HepG2 (cell line): ENCODE measurements around the gene NRL. TPM values are rescaled to one million over a fixed set of nuclear protein-coding genes. Genes with fewer than 3 reads are reported as not detected.

ENCODE experiments used
- ARID5B ChIP-seq: IDR thresholded peaks from 2 replicates; pipeline ENCODE4 v1.4.0; 2020; ENCODE audit warnings: mild to moderate bottlenecking, missing genetic modification reagents
- ARNTL ChIP-seq: sonication (generic); formaldehyde crosslinking; IDR thresholded peaks from 2 replicates; pipeline ENCODE4 v1.4.0; 2020; ENCODE audit warnings: mild to moderate bottlenecking, missing genetic modification reagents
- DZIP1 ChIP-seq: sonication (generic); formaldehyde crosslinking; IDR thresholded peaks from 2 replicates; pipeline ENCODE4 v1.5.0; 2020; ENCODE audit warnings: mild to moderate bottlenecking, missing genetic modification reagents
- MIER2 ChIP-seq: IDR thresholded peaks from 2 replicates; pipeline ENCODE4 v1.6.1; 2016; ENCODE audit warnings: missing biosample characterization, missing genetic modification reagents
- NR0B2 ChIP-seq: sonication (generic); formaldehyde crosslinking; IDR thresholded peaks from 2 replicates; pipeline ENCODE4 v1.4.0; 2020; ENCODE audit warnings: mild to moderate bottlenecking, missing genetic modification reagents
- SKI ChIP-seq: fragments of 450-650 bp; IDR thresholded peaks from one replicate; pipeline ENCODE4 v1.6.1; 2018; ENCODE audit warnings: mild to moderate bottlenecking; ENCODE audit not compliant: partially characterized antibody
- SYNCRIP ChIP-seq: fragments of 200-400 bp; formaldehyde crosslinking; IDR thresholded peaks from 2 replicates; pipeline ENCODE4 v1.6.1; 2018; ENCODE audit warnings: mild to moderate bottlenecking, low read depth, low read length; ENCODE audit not compliant: insufficient read depth
- TRIM24 ChIP-seq: sonication (generic); formaldehyde crosslinking; IDR thresholded peaks from 2 replicates; pipeline ENCODE4 v1.8.0; 2022; ENCODE audit warnings: mild to moderate bottlenecking, missing genetic modification reagents
- ZBTB49 ChIP-seq: sonication (generic); formaldehyde crosslinking; IDR thresholded peaks from 2 replicates; pipeline ENCODE4 v1.4.0; 2020; ENCODE audit warnings: missing genetic modification reagents, borderline replicate concordance
- ZBTB8A ChIP-seq: sonication (generic); formaldehyde crosslinking; IDR thresholded peaks from 2 replicates; pipeline ENCODE4 v1.4.0; 2020; ENCODE audit warnings: mild to moderate bottlenecking, low read depth, missing genetic modification reagents, borderline replicate concordance
- ZKSCAN5 ChIP-seq: sonication (generic); formaldehyde crosslinking; IDR thresholded peaks from 2 replicates; pipeline ENCODE4 v1.5.1; 2020; ENCODE audit warnings: mild to moderate bottlenecking, missing genetic modification reagents
- ZNF17 ChIP-seq: sonication (generic); formaldehyde crosslinking; IDR thresholded peaks from 2 replicates; pipeline ENCODE4 v1.5.0; 2020; ENCODE audit warnings: mild to moderate bottlenecking, missing genetic modification reagents
- ZNF512 ChIP-seq: sonication (generic); formaldehyde crosslinking; IDR thresholded peaks from 2 replicates; pipeline ENCODE4 v1.4.0; 2020; ENCODE audit warnings: mild to moderate bottlenecking, missing genetic modification reagents
- ZNF644 ChIP-seq: IDR thresholded peaks from 2 replicates; pipeline ENCODE4 v1.6.1; 2016; ENCODE audit warnings: low read depth
- ZNF790 ChIP-seq: sonication (generic); formaldehyde crosslinking; IDR thresholded peaks from 2 replicates; pipeline ENCODE4 v1.8.0; 2022; ENCODE audit warnings: missing genetic modification reagents, mild to moderate bottlenecking, borderline replicate concordance
- ZSCAN29 ChIP-seq: sonication (generic); formaldehyde crosslinking; conservative IDR thresholded peaks from 2 replicates; pipeline ENCODE4 v1.4.0; 2020; ENCODE audit warnings: mild to moderate bottlenecking, missing genetic modification reagents
- ZSCAN31 ChIP-seq: sonication (generic); formaldehyde crosslinking; IDR thresholded peaks from 2 replicates; pipeline ENCODE4 v1.5.0; 2020; ENCODE audit warnings: low read depth, mild to moderate bottlenecking, missing genetic modification reagents
- polyA plus RNA-seq, 8 experiments: library from polyadenylated mRNA; depleted of rRNA in 3 of 8; stranded (reverse) in 7 of 8; unstranded in 1 of 8; fragments of >200 nt; fragmentation: Illumina TruSeq in 4 of 8; extraction: Trizol in 4 of 8; gene quantifications; 2 replicates each; pipeline versions ENCODE4 v1.2.1 to v1.2.3, GENCODE V29; 2011 to 2016; ENCODE audit warnings: low read depth in 4 of 8, missing spikeins in 1 of 8, mixed read lengths in 1 of 8; ENCODE audit not compliant: insufficient read depth in 1 of 8
- total RNA-seq, 5 experiments: library from RNA; depleted of rRNA; stranded (reverse); fragments of >200 nt; fragmentation: Illumina TruSeq; extraction: Trizol; gene quantifications; 2 replicates each; pipeline ENCODE4 v1.2.3, GENCODE V29; 2016; ENCODE audit warnings: low read depth in 1 of 5

NRL gene
- total and polyA plus RNA-seq, 2 of the 13 experiments (the other 11 are each of a cell fraction or from before 2014, with no cell fraction given) = 2.5 to 4.7 TPM

GRCh38 chr14:24135834-24136683 lies 21.3 kb upstream of the NRL start, which contains the start of gene PSME1 (continued):
- no peak for TF ChIP-seq TRIM24 (CRISPR knock-in tag)
- no peak for TF ChIP-seq ZNF17 (CRISPR knock-in tag)
- peak; percentile 35; the same call in 1 of the 2 replicates for TF ChIP-seq ZSCAN29 (CRISPR knock-in tag)
- TF ChIP-seq ZNF512 (CRISPR knock-in tag) = peak; percentile 28; the same call in 1 of the 2 replicates
- no peak for TF ChIP-seq ARNTL (CRISPR knock-in tag)
- peak; percentile 61; the same call in 1 of the 2 replicates for TF ChIP-seq ARID5B (CRISPR knock-in tag)
- TF ChIP-seq NR0B2 = peak; percentile 96
- peak; percentile 35; the same call in 1 of the 2 replicates for TF ChIP-seq ZNF644 (CRISPR knock-in tag)
- TF ChIP-seq ZNF790 (CRISPR knock-in tag) = no peak
- TF ChIP-seq SKI = no peak
- TF ChIP-seq ZSCAN31 (CRISPR knock-in tag) = peak; percentile 61
- TF ChIP-seq DZIP1 (CRISPR knock-in tag) = no peak
- TF ChIP-seq ZKSCAN5 (CRISPR knock-in tag) = peak; percentile 28; the same call in 1 of the 2 replicates
- peak; percentile 57; the same call in 1 of the 2 replicates for TF ChIP-seq ZBTB49
- peak; percentile 66; the same call in 1 of the 2 replicates for TF ChIP-seq MIER2 (CRISPR knock-in tag)
- no peak for TF ChIP-seq ZBTB8A (CRISPR knock-in tag)
- no peak for TF ChIP-seq SYNCRIP
